T-helper 17 cell (primary cell): ENCODE results near the gene GABBR2. TPM values are rescaled to one million over a fixed set of nuclear protein-coding genes. Genes with fewer than 3 reads are reported as not detected.
"Not testable (repeated sequence)": the region's sequence is repeated elsewhere in the genome, so short reads cannot be mapped to it uniquely, and the experiment has no call there.

ENCODE experiments used
- ATAC-seq: fragments of 150-1000 bp; cut with Tn5 transposase; 2 replicates; pipeline ENCODE4 v1.10.0; 2021; ENCODE audit warnings: mild to moderate bottlenecking, moderate library complexity
- DNase-seq, 3 donors: peaks; one replicate each; pipeline versions ENCODE4 v3.0.0 to v3.0.0-alpha.2; 2020 to 2021
- H3K9me3 ChIP-seq: one replicate; pipeline ENCODE4 v1.7.0; 2013; ENCODE audit warnings: low read length, mild to moderate bottlenecking; ENCODE audit not compliant: control insufficient read depth, poor library complexity, severe bottlenecking
- H3K27ac Mint-ChIP-seq: one replicate; pipeline ENCODE4 v1.8.0; 2022; ENCODE audit warnings: mild to moderate bottlenecking, moderate library complexity, mixed read lengths
- H3K27me3 Mint-ChIP-seq: one replicate; pipeline ENCODE4 v1.8.0; 2022; ENCODE audit warnings: mixed read lengths
- H3K36me3 Mint-ChIP-seq: one replicate; pipeline ENCODE4 v1.8.0; 2022; ENCODE audit warnings: low read depth, mixed read lengths
- H3K4me1 Mint-ChIP-seq: one replicate; pipeline ENCODE4 v1.8.0; 2022; ENCODE audit warnings: mild to moderate bottlenecking, mixed read lengths
- H3K4me3 Mint-ChIP-seq: one replicate; pipeline ENCODE4 v1.8.0; 2022; ENCODE audit warnings: mild to moderate bottlenecking, moderate library complexity, mixed read lengths
- total RNA-seq, 4 donors: library from RNA in 2 of 4; stranded (reverse) in 2 of 4; gene quantifications; one replicate each; pipeline ENCODE4 v1.2.3 and lab custom pipeline; 2022 to 2026

Gene GABBR2
- total RNA-seq, 2 donors from 2014 or later: not detected

DNA sequence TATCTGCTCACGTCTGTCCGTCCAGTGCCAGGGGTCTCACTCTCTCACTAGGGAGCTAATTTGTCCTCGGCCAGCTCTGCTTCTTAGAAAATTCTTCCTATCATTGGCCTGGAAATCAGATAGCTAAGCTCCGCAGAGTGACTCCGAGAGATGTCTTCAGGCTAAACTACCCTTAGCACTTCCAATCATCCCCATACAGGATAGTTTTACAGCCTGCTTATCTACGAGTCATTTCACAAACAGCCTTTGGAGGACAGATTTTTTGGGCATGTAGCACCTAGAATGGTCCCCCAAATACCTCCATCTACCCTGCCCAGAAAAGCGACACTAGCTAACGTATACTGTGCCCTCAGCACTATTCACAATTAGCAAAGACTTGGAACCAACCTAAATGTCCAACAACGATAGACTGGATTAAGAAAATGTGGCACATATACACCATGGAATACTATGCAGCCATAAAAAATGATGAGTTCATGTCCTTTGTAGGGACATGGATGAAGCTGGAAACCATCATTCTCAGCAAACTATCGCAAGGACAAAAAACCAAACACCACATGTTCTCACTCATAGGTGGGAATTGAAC is 123.8 kb downstream of the GABBR2 start:
- not testable (repeated sequence) for H3K4me3 Mint-ChIP-seq, ATAC-seq, H3K9me3 ChIP-seq, DNase-seq, H3K36me3 Mint-ChIP-seq, H3K4me1 Mint-ChIP-seq, H3K27ac Mint-ChIP-seq
- H3K27me3 Mint-ChIP-seq: peaks cover 46% of the 10 kb centered on the region

DNA sequence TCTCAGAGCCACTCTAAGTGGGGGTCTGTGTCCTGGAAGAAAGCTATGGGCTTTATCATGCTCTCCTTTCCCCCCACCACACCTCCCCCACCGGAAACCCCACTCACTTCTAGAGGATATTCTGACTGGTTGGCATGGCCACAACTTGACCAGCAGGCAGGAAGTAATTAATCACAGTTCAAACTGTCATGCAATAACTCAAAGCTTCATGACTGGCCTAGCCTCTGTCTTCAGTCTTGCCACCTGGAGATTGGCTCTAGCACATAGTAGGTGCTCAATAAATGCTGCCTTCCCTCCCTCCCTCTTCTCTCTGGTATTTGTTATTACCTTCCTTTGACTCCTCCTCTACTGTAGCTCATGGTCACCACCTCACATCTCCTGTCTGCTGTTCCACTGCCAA is 124.7 kb downstream of the GABBR2 start:
- Mint-ChIP-seq H3K4me1 (no peaks in the 10 kb centered on the region), H3K27me3 (peaks cover 46% of the 10 kb centered on the region), H3K27ac (no peak overlapping the region), H3K36me3 (no peaks in the 10 kb centered on the region), H3K4me3 (no peak overlapping the region)
- H3K9me3 ChIP-seq: no peaks in the 10 kb centered on the region
- no peak for DNase-seq
- ATAC-seq: no peak

DNA sequence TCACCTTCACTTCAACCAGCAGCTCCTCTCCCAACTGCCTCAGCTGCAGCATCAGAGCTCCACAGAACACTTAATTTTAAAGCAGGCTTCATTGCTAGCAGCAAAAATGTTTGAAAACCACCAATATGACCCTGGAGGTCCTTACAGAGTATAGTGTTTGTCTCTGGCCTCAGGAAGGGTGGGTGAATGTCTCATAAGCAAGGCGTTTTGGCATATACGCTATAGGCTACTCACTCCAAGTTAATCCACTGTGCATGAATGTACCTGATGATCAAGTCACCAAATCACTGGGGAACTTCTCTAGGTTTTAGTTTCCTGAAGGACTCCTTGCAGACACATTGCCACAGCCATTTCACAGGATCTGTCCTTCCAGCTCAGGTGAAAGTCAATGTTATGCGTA is 125.3 kb downstream of the GABBR2 start:
- no peaks in the 10 kb centered on the region for H3K9me3 ChIP-seq
- ATAC-seq (no peak), DNase-seq (no peak)
- no peak overlapping the region for H3K4me3 Mint-ChIP-seq
- H3K27me3 Mint-ChIP-seq: peaks cover 46% of the 10 kb centered on the region
- no peaks in the 10 kb centered on the region for H3K36me3 Mint-ChIP-seq
- no peaks in the 10 kb centered on the region for H3K4me1 Mint-ChIP-seq
- no peak overlapping the region for H3K27ac Mint-ChIP-seq

DNA sequence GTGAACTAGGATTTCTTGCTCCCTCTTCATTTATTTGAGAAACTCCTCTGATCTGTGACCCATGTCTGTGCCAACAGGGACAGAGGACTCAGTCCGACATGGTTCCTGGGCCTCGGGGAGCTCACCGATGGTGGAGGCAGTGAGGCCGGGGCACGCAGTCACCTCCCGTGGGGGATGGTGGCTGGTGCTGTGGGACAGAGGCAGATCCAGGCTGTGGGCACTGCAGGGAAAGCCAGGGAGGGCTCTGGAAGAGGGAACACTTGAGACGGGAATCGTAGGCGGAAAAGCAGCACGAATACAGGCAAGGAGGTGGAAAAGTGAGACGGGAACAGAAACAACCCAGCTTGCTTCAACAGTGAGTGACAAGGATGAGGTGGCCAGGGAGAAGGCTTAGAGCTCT is 127.8 kb downstream of the GABBR2 start:
- Mint-ChIP-seq H3K4me1 (peaks cover 5% of the 10 kb centered on the region), H3K27ac (no peak overlapping the region), H3K36me3 (no peaks in the 10 kb centered on the region), H3K27me3 (peaks cover 44% of the 10 kb centered on the region), H3K4me3 (no peak overlapping the region)
- H3K9me3 ChIP-seq: no peaks in the 10 kb centered on the region
- no peak for DNase-seq
- ATAC-seq: no peak

DNA sequence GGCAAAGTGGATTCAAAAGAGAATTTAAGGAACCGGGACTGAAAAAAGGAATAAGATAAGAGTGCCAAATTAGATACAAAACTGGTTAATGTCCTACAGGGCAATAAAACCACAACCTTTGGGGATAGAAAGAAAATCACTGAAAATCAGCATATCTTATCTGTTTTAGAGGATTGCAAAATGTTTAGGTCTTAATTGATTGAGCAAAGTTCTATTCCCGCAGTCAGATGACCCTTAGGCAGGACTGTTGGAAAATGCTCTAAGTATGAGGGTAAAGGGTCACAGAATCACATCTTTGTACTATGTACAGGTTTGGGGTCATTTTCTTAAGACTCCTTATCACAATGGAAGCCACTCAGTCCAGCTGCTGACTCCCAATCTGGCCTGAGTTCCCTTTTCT is 129.0 kb downstream of the GABBR2 start:
- Mint-ChIP-seq H3K4me1 (peaks cover 15% of the 10 kb centered on the region), H3K36me3 (no peaks in the 10 kb centered on the region), H3K4me3 (no peak overlapping the region), H3K27me3 (peaks cover 48% of the 10 kb centered on the region), H3K27ac (no peak overlapping the region)
- no peak for ATAC-seq
- H3K9me3 ChIP-seq: no peaks in the 10 kb centered on the region
- no peak for DNase-seq

DNA sequence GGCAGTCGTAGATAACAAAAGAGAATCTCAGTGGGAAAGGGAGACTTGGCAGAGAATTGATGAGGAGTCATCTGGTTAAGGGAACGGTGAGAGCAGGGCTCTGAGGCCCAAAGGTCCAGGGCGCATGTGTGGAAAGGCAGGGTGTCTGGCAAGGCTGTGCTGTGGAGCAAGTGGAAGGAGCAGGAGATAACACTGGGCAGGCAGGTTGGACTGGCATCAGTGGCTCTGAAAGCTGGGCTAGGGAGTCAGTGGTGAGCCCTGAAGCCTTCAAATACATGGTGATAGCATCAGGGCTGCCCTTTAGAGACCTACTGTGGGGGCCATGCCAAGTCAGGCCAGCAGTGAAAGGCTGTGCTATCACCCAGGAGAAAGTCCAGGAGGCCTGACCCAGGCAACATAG is 131.3 kb downstream of the GABBR2 start:
- ATAC-seq: no peak
- peaks cover 17% of the 10 kb centered on the region for H3K4me1 Mint-ChIP-seq
- no peak for DNase-seq
- no peak overlapping the region for H3K4me3 Mint-ChIP-seq
- H3K36me3 Mint-ChIP-seq: no peaks in the 10 kb centered on the region
- peaks cover 42% of the 10 kb centered on the region for H3K27me3 Mint-ChIP-seq
- H3K9me3 ChIP-seq: no peaks in the 10 kb centered on the region
- H3K27ac Mint-ChIP-seq: no peak overlapping the region

DNA sequence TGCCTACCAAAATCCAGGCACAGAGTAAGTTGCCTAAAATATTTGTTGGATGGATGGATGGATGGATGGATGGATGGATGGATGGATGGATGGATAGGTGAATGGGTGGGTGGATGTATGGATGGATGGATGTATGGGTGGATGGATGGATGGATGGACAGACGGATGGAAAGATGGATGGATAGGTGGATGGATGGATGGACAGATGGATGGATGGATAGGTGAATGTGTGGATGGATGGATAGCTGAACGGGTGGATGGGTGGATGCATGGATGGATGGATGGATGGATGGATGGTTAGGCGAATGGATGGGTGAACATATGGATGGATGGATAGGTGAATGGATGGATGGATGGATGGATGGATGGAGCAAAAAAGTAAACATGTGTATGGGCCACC is 131.9 kb downstream of the GABBR2 start:
- no peaks in the 10 kb centered on the region for H3K9me3 ChIP-seq
- Mint-ChIP-seq H3K4me3 (no peak overlapping the region), H3K27ac (no peak overlapping the region), H3K4me1 (peaks cover 17% of the 10 kb centered on the region), H3K27me3 (peaks cover 40% of the 10 kb centered on the region), H3K36me3 (no peaks in the 10 kb centered on the region)
- ATAC-seq (no peak), DNase-seq (no peak)

DNA sequence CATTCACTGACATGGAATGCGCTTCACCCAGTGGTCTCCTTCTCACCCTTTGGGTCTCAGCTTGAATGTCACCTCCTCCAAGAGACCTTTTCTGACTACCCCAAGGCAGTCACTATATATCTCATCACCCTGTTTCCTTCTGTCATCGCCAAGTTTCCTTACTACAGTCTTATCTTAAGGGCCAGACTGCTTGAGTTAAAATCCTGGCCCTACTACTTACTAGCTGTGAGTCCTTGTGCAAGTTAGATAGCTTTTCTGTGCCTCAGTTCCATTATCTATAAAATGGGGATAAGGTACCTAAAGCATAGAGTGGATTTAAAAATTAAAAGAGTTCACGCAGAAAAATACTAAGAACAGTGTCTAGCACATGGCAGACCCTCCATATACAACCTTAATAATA is 132.4 kb downstream of the GABBR2 start:
- peaks cover 17% of the 10 kb centered on the region for H3K4me1 Mint-ChIP-seq
- H3K36me3 Mint-ChIP-seq: no peaks in the 10 kb centered on the region
- no peaks in the 10 kb centered on the region for H3K9me3 ChIP-seq
- ATAC-seq (no peak), DNase-seq (no peak)
- no peak overlapping the region for H3K27ac Mint-ChIP-seq
- no peak overlapping the region for H3K4me3 Mint-ChIP-seq
- peaks cover 41% of the 10 kb centered on the region for H3K27me3 Mint-ChIP-seq

DNA sequence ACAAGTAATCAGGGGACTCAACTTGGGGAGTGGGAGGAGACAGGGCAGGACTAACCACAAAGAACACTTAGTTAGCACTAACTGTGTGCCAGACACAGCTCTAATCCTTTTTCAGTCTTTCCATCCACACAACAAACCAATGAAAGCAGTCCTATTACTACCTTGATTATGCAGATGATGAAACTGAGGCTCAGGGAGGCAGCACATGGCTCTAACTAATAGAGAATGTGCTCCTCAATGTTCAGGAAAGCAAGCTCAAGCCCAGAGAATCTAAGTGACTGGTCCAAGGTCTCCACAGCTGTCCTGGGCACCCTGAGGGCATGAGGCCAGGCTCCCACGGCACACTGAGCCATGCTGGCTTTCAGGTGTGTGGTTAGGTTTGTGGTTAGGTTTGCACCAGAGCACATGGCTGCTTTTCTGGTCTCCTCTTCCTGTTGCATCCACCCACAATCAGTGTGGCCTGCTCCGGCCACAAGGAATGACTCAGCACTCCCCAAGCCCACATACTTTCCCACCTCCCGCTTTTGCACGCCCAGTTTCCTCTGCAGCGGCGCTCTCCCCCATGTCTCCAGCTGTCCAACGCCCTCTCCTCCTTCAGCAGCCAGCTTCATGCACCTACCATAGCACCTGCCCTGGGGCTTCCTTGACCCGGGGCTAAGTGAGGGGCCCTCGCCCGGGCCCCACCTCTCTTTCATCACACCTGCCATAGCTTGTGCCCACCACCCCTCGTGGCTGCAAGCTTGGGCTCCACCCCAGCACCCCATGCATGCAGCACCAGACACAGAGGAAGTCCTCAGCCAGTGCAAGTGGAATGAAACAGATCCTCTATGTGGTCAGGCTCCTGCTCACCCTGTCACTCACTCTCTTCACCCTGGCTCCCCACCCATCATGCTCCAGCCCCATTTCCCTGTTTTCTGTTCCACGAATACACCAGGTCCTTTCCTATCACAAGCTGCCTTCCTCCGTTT is 133.1 kb downstream of the GABBR2 start:
- Mint-ChIP-seq H3K27me3 (peaks cover 40% of the 10 kb centered on the region), H3K27ac (no peak overlapping the region), H3K4me1 (peaks cover 17% of the 10 kb centered on the region), H3K36me3 (no peaks in the 10 kb centered on the region), H3K4me3 (no peak overlapping the region)
- no peak for DNase-seq
- H3K9me3 ChIP-seq: no peaks in the 10 kb centered on the region
- no peak for ATAC-seq

DNA sequence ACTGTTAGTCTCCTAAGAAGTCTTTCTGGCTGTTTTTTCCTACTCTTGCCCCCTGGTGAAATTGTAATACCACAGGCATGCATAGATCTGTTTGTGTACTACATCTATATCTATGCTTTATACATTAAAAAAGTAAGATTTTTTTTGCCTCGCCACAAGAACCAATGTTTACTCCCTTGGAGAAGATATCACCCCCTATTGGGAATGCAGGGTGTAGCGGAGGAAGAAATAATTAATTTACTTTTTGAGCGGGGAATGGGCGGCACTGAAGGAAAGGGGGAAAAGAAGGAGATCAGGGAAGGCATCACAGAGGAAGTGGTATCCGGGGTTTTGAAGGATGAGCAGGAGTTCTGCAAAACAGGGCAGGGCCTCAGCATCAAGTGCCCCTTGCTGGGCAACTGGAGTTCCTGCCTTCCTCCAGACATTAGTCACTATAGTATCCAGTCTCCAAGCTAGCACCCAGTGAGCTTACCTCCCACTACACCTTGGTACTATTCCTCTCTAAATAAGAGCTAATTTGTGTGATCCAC is 134.9 kb downstream of the GABBR2 start:
- H3K9me3 ChIP-seq: no peaks in the 10 kb centered on the region
- DNase-seq (no peak), ATAC-seq (no peak)
- peaks cover 17% of the 10 kb centered on the region for H3K4me1 Mint-ChIP-seq
- peaks cover 33% of the 10 kb centered on the region for H3K27me3 Mint-ChIP-seq
- H3K4me3 Mint-ChIP-seq: no peak overlapping the region
- no peaks in the 10 kb centered on the region for H3K36me3 Mint-ChIP-seq
- no peak overlapping the region for H3K27ac Mint-ChIP-seq

DNA sequence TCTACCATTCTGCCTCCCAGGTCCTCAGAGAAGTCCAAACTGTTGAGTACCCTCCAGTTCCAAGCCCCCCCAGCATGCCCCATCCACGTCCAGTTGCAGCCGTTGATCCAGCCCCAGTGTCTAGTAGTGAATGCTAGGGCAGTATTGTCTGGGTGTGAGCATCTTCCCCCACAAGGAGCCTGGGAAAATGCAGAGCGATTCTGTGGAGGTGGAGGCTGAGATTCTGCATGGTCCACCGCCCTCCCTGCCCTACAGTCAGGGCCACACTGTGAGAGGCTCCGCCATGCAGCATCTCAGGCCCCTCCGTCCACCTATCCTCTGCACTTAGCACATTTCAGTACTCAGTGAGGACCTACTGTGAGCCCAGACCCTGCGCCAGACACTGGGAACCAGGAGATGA is 135.9 kb downstream of the GABBR2 start:
- no peaks in the 10 kb centered on the region for H3K9me3 ChIP-seq
- no peaks in the 10 kb centered on the region for H3K36me3 Mint-ChIP-seq
- H3K27ac Mint-ChIP-seq: no peak overlapping the region
- H3K4me1 Mint-ChIP-seq: peaks cover 17% of the 10 kb centered on the region
- no peak for DNase-seq
- H3K4me3 Mint-ChIP-seq: no peak overlapping the region
- ATAC-seq: no peak
- H3K27me3 Mint-ChIP-seq: peaks cover 33% of the 10 kb centered on the region

DNA sequence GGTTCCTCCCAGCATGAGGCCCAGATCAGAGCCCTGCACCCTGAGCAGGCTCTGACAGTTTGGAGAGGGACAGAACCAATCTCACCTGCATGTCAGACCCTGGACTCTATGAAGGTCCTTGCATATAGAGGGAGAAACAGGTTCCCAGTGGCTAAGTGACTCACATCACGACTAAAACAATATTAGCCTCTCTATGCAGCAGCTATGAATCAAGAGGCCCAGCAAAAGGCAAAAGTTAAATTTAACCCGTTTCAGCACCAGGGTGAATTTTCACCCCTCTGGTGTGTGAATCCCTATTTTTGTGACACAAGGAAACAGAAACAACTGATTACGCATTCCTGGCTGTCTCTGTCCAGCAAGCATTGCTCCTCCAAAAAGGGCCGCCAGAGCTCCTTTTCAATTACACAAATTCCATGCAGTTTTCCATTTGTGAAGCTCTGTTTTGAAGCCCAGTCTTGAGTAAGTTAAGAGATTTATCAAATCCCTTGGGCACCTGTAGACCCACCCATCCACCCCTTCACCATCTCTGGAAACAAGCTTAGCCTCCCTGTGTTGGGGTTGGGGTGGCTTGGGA is 136.6 kb downstream of the GABBR2 start:
- Mint-ChIP-seq H3K27me3 (peaks cover 35% of the 10 kb centered on the region), H3K4me1 (peaks cover 17% of the 10 kb centered on the region), H3K27ac (no peak overlapping the region), H3K36me3 (no peaks in the 10 kb centered on the region), H3K4me3 (no peak overlapping the region)
- no peak for ATAC-seq
- DNase-seq: no peak
- no peaks in the 10 kb centered on the region for H3K9me3 ChIP-seq

DNA sequence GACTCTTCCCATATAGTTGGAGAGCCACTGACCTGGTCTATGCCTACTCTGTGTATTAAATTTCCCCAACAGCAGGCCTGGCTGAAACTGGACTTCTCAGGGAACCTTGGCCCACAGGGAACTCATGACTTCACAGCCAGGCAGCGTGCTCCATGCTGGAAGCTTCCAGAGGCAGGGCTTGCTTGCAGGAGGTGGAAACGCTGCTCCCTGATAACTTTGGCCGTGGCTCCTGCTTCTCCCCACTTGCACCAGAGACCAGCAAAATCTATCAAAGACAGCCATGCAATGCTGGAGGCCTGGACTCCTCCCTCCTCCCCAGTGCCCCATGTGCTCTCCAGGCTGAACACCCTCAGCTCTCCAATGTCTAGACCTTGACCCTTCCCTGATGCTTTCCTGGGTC is 137.1 kb downstream of the GABBR2 start:
- H3K9me3 ChIP-seq: no peaks in the 10 kb centered on the region
- H3K36me3 Mint-ChIP-seq: no peaks in the 10 kb centered on the region
- DNase-seq (no peak), ATAC-seq (no peak)
- peaks cover 35% of the 10 kb centered on the region for H3K27me3 Mint-ChIP-seq
- H3K4me1 Mint-ChIP-seq: peaks cover 17% of the 10 kb centered on the region
- H3K27ac Mint-ChIP-seq: no peak overlapping the region
- no peak overlapping the region for H3K4me3 Mint-ChIP-seq
